Pancreas (tissue), 10 donors: ENCODE data around the gene FGFR3. TPM values are rescaled to one million over a fixed set of nuclear protein-coding genes. Genes with fewer than 3 reads are reported as not detected.

ENCODE experiments used
- ATAC-seq, 4 donors: fragments of 200-7000 bp; cut with Tn5 transposase; one replicate each; pipeline versions ENCODE4 v1.8.0 to v1.9.1; 2020; ENCODE audit warnings: mild to moderate bottlenecking in 4 of 4, moderate library complexity in 4 of 4
- DNase-seq, 6 donors: peaks; one replicate each; pipeline ENCODE4 v3.0.0-alpha.2; 2020
- FAIRE-seq: peaks from 2 replicates; lab custom pipeline; 2012; peaks lifted over from hg19 to GRCh38; lab: Jason Lieb, UNC
- H3K27ac ChIP-seq, 4 donors: fragments of 200-600 bp; sonication (generic); 1 replicate in 3 of 4; 2 replicates in 1 of 4; pipeline versions ENCODE4 v1.5.0 to v1.8.0; 2020
- H3K27me3 ChIP-seq, 4 donors: fragments of 200-600 bp; one replicate each; pipeline ENCODE4 v1.8.0; 2021
- H3K36me3 ChIP-seq, 3 donors: fragments of 200-600 bp; sonication (generic) in 1 of 3; one replicate each; pipeline versions ENCODE4 v1.5.0 to v1.8.0; 2020 to 2021
- H3K4me1 ChIP-seq, 3 donors: fragments of 200-600 bp; one replicate each; pipeline ENCODE4 v1.8.0; 2021
- H3K4me3 ChIP-seq, 4 donors: fragments of 200-600 bp; sonication (generic) in 2 of 4; one replicate each; pipeline versions ENCODE4 v1.5.0 to v1.8.0; 2020 to 2021
- H3K9me3 ChIP-seq, 4 donors: fragments of 200-600 bp; one replicate each; pipeline ENCODE4 v1.8.0; 2021
- WGBS, 2 donors: extraction: QIAGEN DNeasy Blood & Tissue Kit; methylation state at CpG; one replicate each; pipeline ENCODE4 v1.1.7; 2013; 5-methylcytosine and 5-hydroxymethylcytosine counted together
- intact Hi-C, 3 donors: fragments of 100-400 bp; cut with DNase I; formaldehyde crosslinking; loops; one replicate each; pipeline versions ENCODE4 v1.11.1 to v1.14.2; 2022
- polyA plus RNA-seq, 2 donors: library from polyadenylated mRNA; stranded (reverse); fragments of 200-250 nt; gene quantifications; one replicate each; pipeline ENCODE4 v1.2.3, GENCODE V29; 2013
- total RNA-seq, 6 donors: library from RNA; stranded (reverse); fragmentation: NEBNext Ultra II Directional in 4 of 6; extraction: Animal tissue kit (Norgen Biotek cat#: 25700) in 4 of 6; gene quantifications; one replicate each; pipeline versions ENCODE4 v1.2.1 to v1.2.4, GENCODE V29; 2021 to 2023
- TF ChIP-seq, protein P1 (sequence below), 4 donors: fragments of 200-600 bp; sonication (generic) in 3 of 4; IDR thresholded peaks; one replicate each; pipeline versions ENCODE4 v1.5.0 to v1.8.0; 2021; ENCODE audit warnings: antibody characterized with exemption in 4 of 4
- donor health status: healthy with polysubstance abuse.
- donor health status: DM: no; HTN: no; CAD: no; lungs with moderate emphysema.
- donor health status: DM: no; HTN: no; CAD: no.
- donor health status: control.
- donor health status: control.
- donor health status: Bipolar disorder and iron deficiency.
- donor health status: DM: yes; HTN: yes; CAD: no.
- donor health status: DM: no; HTN: no; CAD: no.
- donor health status: DM: no; HTN: no; CAD: no.
- donor health status: DM: yes; HTN: yes; CAD: no.

The FGFR3 gene
- total and polyA plus RNA-seq, 8 donors, result 40.4 to 300 (median 64.8) TPM

DNA sequence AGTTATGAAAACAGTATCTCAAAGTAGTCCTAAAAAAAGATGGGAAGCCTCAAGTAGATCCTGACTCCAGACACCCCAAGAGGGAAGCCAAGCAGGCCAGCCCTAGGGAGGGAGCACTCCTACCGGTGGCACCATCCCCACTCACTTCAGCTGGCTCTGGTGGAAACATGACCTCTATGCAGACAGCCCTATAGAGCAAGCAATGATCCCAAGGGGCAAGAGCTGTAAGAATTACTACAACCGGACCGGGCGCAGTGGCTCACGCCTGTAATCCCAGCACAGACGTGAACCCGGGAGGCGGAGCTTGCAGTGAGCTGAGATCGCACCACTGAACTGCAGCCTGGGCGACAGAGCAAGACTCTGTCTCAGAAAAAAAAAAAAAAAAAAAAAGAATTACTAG lies 57.2 kb downstream of the FGFR3 start:
- Histone ChIP-seq H3K4me1 (peaks cover 6 to 19% (median 10%) of the 10 kb centered on the region in 3 donors), H3K36me3 (no peaks in the 10 kb centered on the region), H3K27ac (no peak overlapping the region), H3K27me3 (no peaks in the 10 kb centered on the region), H3K4me3 (no peak overlapping the region), H3K9me3 (no peaks in the 10 kb centered on the region)
- DNase-seq (peak in 1 of 6 donors; percentile 17), ATAC-seq (peak in 1 of 4 donors; percentile 17), FAIRE-seq (no peak)
- intact Hi-C loops, result no loop called here
- 93 to 94% methylated on average over 10 of the region's 10 CpGs for WGBS, 2 donors
- TF ChIP-seq, protein P1, sequence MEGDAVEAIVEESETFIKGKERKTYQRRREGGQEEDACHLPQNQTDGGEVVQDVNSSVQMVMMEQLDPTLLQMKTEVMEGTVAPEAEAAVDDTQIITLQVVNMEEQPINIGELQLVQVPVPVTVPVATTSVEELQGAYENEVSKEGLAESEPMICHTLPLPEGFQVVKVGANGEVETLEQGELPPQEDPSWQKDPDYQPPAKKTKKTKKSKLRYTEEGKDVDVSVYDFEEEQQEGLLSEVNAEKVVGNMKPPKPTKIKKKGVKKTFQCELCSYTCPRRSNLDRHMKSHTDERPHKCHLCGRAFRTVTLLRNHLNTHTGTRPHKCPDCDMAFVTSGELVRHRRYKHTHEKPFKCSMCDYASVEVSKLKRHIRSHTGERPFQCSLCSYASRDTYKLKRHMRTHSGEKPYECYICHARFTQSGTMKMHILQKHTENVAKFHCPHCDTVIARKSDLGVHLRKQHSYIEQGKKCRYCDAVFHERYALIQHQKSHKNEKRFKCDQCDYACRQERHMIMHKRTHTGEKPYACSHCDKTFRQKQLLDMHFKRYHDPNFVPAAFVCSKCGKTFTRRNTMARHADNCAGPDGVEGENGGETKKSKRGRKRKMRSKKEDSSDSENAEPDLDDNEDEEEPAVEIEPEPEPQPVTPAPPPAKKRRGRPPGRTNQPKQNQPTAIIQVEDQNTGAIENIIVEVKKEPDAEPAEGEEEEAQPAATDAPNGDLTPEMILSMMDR (IDR thresholded peaks at IDR 0.05), result no peak

DNA sequence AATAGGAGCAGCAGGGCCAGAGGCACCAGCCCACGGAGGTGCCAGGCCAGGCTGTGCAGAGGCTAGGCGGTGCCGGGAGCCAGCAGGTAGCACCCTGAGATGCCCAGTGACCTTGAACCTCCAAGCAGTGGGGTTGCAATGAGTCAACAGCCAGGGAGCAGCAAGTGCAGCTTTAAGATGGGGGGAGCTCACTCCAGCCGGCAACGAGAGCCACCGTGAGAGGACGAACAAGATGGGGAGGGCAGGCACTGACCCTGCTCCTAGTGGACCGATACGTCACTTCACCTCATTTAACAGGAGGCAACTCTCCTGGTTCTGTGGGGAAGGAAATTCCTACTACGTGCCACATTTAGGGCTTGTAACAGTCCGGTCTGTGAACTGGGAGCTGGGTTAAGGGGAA lies 58.1 kb downstream of the FGFR3 start:
- H3K27ac ChIP-seq, result no peak overlapping the region
- intact Hi-C loops, result no loop called here
- 30 to 35% methylated on average over 11 of the region's 11 CpGs for WGBS, 2 donors
- H3K4me1 ChIP-seq, result peaks cover 6 to 19% (median 10%) of the 10 kb centered on the region in 3 donors
- FAIRE-seq (no peak), DNase-seq (peak in 1 of 6 donors; percentile 27), ATAC-seq (no peak)
- no peaks in the 10 kb centered on the region for H3K36me3 ChIP-seq
- H3K27me3 ChIP-seq, result no peaks in the 10 kb centered on the region
- H3K9me3 ChIP-seq, result no peaks in the 10 kb centered on the region
- no peak overlapping the region for H3K4me3 ChIP-seq
- TF ChIP-seq, protein P1 (IDR thresholded peaks at IDR 0.05), result no peak

DNA sequence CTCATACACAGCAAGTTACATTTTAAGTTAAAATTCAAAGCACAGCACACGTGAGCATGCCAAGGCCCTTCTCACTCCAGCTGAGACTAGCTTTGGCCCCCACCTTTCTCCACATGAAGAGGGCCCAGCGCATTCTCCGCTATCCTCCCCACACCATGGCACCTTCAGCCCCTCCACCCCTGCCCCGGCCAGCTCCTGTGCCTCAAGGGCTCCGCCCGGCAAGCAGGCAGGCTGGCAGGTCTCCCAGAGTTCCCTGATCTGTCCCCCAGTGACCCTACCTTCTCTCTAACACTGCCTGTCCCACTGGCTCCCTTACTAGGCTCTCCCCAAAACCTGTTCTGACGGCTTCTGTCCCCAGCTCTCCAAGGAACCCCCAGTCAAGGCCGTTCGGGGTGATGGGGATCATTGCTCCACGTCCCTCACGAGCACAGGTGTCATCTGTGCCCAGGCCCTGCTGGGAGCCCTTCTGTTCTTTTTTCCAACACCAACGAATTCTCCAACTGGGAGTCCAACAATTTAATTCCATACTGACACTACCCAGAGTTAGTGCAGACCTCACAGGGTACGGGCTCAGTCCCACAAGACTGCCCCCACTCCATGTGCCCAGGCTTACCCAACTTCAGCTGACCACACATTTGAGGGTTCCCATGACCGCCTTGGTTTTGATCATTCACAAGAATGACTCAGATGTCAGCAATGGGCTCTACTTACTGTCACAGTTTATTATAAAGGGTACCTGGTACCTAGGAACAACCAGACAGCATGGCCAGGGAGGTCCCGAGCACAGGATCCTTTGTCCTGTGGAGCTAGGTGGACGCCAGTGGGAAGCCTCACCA lies 58.7 kb downstream of the FGFR3 start:
- TF ChIP-seq, protein P1 (IDR thresholded peaks at IDR 0.05), result no peak
- WGBS, 2 donors, result 48 to 51% methylated on average over 16 of the region's 16 CpGs
- FAIRE-seq (no peak), DNase-seq (no peak), ATAC-seq (no peak)
- intact Hi-C loops, result no loop called here
- H3K4me1 ChIP-seq, result peaks cover 6 to 19% (median 11%) of the 10 kb centered on the region in 3 donors
- no peak overlapping the region for H3K4me3 ChIP-seq
- no peak overlapping the region for H3K27ac ChIP-seq
- no peaks in the 10 kb centered on the region for H3K36me3 ChIP-seq
- H3K9me3 ChIP-seq, result no peaks in the 10 kb centered on the region
- H3K27me3 ChIP-seq, result no peaks in the 10 kb centered on the region

DNA sequence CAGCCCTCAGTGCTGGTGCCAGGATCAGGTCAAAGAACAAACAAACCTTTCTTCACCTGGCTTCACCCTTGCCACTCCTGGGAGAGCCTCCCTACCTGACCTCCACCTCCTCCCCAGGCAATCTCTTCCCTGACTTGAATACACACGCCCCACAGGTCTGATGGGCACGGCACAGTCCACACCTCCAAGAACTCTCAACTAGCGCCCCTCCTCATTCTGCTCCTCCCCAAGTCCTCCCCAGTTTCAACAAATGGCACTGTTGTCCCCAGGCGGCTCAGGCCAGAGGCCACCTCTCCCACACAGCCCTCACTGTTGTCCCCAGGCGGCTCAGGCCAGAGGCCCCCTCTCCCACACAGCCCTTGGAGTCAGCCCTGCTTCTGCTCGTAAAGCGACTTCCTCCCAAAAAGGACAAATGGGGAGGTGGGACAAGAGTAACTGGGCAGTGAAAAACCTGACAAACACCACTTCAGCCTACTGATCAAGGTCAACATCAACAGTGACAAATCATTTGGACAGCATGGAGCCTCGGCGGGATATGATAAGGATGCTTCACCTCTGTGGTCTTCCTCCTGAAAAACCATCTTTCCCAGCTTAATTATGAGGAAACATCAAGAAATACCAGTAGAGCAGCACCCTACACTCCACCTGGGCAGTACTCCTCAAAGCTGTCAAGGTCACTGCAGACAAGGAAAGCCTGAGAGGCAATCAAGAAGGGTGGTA lies 60.0 kb downstream of the FGFR3 start:
- intact Hi-C loops, result no loop called here
- FAIRE-seq (no peak), ATAC-seq (no peak), DNase-seq (no peak)
- WGBS, 2 donors, result 69 to 75% methylated on average over 9 of the region's 9 CpGs
- TF ChIP-seq, protein P1 (IDR thresholded peaks at IDR 0.05), result no peak
- no peaks in the 10 kb centered on the region for H3K36me3 ChIP-seq
- no peaks in the 10 kb centered on the region for H3K9me3 ChIP-seq
- peaks cover 9 to 23% (median 19%) of the 10 kb centered on the region in 3 donors for H3K4me1 ChIP-seq
- H3K4me3 ChIP-seq, result no peak overlapping the region
- no peaks in the 10 kb centered on the region for H3K27me3 ChIP-seq
- no peak overlapping the region for H3K27ac ChIP-seq
